ENCODE results near the gene LOX.

The LOX gene

DNA sequence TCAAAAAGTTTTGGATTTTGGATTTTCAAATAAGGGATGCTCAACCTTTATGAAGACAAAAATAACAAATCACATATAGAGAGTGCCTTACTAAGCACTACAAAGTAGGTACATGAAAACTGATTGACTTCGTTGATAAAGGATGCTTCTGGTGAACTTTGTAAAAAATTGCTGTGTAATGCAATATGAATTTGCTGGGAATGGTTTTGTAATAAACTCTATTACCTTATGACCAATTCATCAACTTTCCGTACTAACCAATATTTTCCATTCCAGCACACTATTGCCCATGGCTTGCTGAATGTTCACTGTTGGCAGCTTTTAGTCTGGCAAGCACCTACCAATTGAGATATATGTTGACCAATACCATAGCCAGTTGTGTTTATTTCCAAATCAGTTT is 27.9 kb upstream of the LOX start:
- TF ChIP-seq TAF1 (IDR thresholded peaks at IDR 0.05; ENCODE audit: borderline replicate concordance, insufficient read depth, low read length) (no peak), SIN3A (IDR thresholded peaks at IDR 0.05; ENCODE audit: borderline replicate concordance, insufficient read depth, low read length) (no peak), POLR2AphosphoS5 (IDR thresholded peaks at IDR 0.05; ENCODE audit: low read depth, low read length) (no peak)
- TF ChIP-seq, protein P1, sequence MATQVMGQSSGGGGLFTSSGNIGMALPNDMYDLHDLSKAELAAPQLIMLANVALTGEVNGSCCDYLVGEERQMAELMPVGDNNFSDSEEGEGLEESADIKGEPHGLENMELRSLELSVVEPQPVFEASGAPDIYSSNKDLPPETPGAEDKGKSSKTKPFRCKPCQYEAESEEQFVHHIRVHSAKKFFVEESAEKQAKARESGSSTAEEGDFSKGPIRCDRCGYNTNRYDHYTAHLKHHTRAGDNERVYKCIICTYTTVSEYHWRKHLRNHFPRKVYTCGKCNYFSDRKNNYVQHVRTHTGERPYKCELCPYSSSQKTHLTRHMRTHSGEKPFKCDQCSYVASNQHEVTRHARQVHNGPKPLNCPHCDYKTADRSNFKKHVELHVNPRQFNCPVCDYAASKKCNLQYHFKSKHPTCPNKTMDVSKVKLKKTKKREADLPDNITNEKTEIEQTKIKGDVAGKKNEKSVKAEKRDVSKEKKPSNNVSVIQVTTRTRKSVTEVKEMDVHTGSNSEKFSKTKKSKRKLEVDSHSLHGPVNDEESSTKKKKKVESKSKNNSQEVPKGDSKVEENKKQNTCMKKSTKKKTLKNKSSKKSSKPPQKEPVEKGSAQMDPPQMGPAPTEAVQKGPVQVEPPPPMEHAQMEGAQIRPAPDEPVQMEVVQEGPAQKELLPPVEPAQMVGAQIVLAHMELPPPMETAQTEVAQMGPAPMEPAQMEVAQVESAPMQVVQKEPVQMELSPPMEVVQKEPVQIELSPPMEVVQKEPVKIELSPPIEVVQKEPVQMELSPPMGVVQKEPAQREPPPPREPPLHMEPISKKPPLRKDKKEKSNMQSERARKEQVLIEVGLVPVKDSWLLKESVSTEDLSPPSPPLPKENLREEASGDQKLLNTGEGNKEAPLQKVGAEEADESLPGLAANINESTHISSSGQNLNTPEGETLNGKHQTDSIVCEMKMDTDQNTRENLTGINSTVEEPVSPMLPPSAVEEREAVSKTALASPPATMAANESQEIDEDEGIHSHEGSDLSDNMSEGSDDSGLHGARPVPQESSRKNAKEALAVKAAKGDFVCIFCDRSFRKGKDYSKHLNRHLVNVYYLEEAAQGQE (IDR thresholded peaks at IDR 0.05; ENCODE audit: insufficient read depth in 1 of 2, low read depth in 2 of 2, low read length in 2 of 2) = no peak

DNA sequence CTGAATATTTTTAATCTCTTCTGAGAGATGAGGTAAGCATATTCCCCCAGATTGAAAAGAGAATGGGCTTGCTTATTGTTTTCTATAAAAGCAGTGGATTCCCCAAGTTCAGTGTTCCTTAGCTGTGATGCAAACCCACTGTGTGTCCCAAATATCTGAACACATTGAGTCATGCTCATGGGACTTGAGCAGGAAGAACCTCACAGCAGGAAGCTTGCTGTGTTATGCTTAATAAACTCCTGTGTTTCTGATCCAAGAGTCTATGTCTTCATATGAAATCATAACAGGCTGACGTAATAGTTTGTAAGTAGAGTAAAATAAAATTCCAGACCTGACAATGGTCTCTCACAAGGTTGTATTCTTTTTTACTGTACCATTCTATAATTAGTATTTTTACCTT is 24.8 kb upstream of the LOX start:
- TF ChIP-seq TAF1 (IDR thresholded peaks at IDR 0.05; ENCODE audit: borderline replicate concordance, insufficient read depth, low read length) (no peak), SIN3A (IDR thresholded peaks at IDR 0.05; ENCODE audit: borderline replicate concordance, insufficient read depth, low read length) (no peak), POLR2AphosphoS5 (IDR thresholded peaks at IDR 0.05; ENCODE audit: low read depth, low read length) (no peak), FOXP2 (optimal IDR thresholded peaks at IDR 0.05; ENCODE audit: borderline replicate concordance, extremely low read depth, extremely low read length, insufficient read depth) (no peak)
- TF ChIP-seq, protein P1 (IDR thresholded peaks at IDR 0.05; ENCODE audit: insufficient read depth in 1 of 2, low read depth in 2 of 2, low read length in 2 of 2) = no peak

DNA sequence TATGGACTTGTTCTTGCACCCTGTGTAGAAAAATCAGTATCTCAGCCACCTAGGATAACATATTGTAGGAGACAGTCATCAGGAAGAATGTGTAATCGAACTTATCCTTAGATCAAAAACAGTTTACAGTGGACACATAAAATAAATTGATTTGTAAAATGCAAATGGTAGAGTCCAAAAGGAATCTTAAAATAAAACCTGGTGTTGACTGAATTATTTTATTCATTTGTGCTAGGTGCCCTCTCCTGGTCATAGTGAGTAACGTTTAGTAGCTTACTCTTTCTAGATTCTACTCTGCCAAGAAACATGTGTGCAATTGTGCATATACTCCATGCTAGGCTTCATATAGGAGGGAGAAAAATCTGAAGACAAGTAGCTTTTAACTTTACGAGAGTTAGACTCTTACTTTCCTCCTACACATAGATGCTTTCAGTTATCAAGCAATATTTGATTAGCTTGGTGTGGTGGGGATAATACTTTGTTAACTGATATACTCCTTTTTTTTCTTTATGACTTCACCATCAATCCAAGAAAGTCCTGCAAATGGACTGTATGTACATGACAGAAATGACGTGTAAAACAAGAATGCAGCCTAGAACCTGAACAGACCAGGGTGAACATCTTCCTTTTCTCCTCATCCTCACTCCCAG is 23.7 kb upstream of the LOX start:
- TF ChIP-seq TAF1 (IDR thresholded peaks at IDR 0.05; ENCODE audit: borderline replicate concordance, insufficient read depth, low read length) (no peak), SIN3A (IDR thresholded peaks at IDR 0.05; ENCODE audit: borderline replicate concordance, insufficient read depth, low read length) (no peak), POLR2AphosphoS5 (IDR thresholded peaks at IDR 0.05; ENCODE audit: low read depth, low read length) (no peak), FOXP2 (optimal IDR thresholded peaks at IDR 0.05; ENCODE audit: borderline replicate concordance, extremely low read depth, extremely low read length, insufficient read depth) (no peak)
- TF ChIP-seq, protein P1 (IDR thresholded peaks at IDR 0.05; ENCODE audit: insufficient read depth in 1 of 2, low read depth in 2 of 2, low read length in 2 of 2) = no peak

DNA sequence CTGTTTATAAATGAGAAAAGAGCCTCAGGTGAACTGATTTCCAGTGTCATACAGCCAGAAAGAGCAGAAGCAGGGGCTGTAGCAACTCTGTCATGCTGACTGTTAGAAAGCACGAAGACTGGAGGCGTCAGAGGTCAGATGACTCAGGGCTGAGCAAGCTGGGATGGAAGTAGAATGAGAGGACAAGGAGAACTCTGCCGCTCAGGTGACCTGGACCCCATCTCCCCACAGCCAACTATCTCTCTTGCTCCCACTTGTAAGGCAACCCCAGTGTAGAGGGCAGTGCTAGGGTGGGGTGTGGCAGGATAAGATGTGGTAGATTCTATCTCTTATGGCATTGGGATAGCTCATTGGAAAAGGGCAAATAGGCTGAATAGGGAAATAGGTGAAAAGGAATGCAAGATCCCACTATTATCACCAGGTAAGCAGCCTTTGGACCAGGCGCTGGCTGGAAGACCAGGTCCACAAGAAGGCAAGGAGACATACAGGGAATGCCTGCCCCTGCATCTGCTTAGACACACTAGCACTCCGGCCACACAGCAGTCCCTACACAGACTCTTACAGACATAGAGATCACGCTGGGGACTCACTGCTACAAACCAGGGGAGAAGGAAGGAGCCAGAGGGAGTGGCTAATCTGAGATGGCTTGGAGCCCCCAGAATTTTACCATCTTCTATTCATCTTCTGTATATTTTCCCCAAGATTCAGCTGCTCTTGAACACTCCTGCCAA is 21.2 kb upstream of the LOX start:
- TF ChIP-seq, protein P1 (IDR thresholded peaks at IDR 0.05; ENCODE audit: insufficient read depth in 1 of 2, low read depth in 2 of 2, low read length in 2 of 2) = no peak
- TF ChIP-seq FOXP2 (optimal IDR thresholded peaks at IDR 0.05; ENCODE audit: borderline replicate concordance, extremely low read depth, extremely low read length, insufficient read depth) (no peak), POLR2AphosphoS5 (IDR thresholded peaks at IDR 0.05; ENCODE audit: low read depth, low read length) (no peak), SIN3A (IDR thresholded peaks at IDR 0.05; ENCODE audit: borderline replicate concordance, insufficient read depth, low read length) (no peak), TAF1 (IDR thresholded peaks at IDR 0.05; ENCODE audit: borderline replicate concordance, insufficient read depth, low read length) (no peak)

All from PFSK-1 (cell line).